Measurements from ENCODE around the gene KIAA1328.

- TF ChIP-seq CTCF (IDR thresholded peaks at IDR 0.05; ENCODE audit: extremely low read depth in 1 of 2, insufficient read depth in 1 of 2, low read depth in 1 of 2, low read length in 2 of 2) (no peak), POLR2A (IDR thresholded peaks at IDR 0.05; ENCODE audit: low read depth, low read length) (no peak), POLR2AphosphoS5 (IDR thresholded peaks at IDR 0.05; ENCODE audit: insufficient read depth, low read depth, low read length) (no peak), MAX (IDR thresholded peaks at IDR 0.05; ENCODE audit: insufficient read depth, insufficient read length) (no peak), EZH2 (IDR thresholded peaks at IDR 0.05; ENCODE audit: borderline replicate concordance, low read depth, low read length, severe bottlenecking) (no peak)
Observed at GRCh38 chr18:36849288-36850006, 20.5 kb downstream of the KIAA1328 start.
